RKO (cell line): ENCODE data around the gene MLLT10.
A peak's percentile ranks its signal among the peaks of the same experiment; 100 is the strongest.

Source experiments
- DNase-seq: peaks from one replicate; pipeline ENCODE4 v3.0.0-alpha.2; 2016; ENCODE audit warnings: low spot score

The MLLT10 gene

DNA sequence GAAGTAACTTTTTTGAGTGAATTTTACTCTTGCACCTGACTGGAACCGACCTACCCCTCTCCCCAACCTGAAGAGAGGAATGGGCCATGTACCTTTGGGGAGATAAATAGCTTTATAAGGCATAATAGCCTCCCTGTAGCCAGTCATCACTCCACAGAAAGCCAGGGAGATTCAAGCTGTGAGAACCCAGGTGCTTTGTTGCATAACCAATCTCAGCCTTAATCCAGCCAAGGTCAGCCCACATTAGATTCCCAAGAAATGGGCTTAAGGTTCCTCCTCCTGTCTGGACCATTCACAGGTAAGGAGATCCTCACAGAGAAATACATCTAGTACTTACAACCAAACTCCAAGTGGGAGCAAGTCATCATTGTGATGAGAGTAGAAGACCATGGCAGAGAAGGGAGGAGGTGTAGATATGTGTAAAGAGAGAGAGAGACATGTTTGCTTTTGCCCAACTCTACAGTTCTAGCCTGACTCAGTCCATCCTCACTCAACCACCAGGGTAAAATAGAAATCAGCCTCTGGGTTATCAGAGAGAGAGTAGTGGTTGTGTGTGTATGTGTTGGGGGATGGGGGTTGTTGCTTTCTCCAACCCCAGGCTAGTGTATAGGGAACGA is 32.2 kb upstream of the MLLT10 start:
- no peak for DNase-seq

DNA sequence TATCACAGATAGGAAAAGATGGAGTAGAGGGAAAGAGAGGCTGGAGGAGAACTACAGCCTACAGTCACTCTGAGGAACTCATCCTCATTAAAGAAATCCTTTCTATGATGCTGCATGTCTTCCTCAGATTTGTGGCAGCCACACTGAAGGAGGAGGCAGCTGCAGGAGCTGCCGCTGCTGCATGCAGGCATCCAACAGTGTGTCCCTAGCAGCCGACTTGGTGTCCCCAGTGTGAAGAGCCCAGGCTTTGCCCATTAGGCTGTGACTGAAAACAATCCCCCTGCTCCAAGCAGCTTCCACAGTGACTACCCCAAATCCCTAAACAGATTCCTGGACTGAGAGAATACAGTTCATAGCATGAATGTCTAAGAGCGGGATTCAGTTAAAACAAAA is 31.7 kb upstream of the MLLT10 start:
- no peak for DNase-seq

DNA sequence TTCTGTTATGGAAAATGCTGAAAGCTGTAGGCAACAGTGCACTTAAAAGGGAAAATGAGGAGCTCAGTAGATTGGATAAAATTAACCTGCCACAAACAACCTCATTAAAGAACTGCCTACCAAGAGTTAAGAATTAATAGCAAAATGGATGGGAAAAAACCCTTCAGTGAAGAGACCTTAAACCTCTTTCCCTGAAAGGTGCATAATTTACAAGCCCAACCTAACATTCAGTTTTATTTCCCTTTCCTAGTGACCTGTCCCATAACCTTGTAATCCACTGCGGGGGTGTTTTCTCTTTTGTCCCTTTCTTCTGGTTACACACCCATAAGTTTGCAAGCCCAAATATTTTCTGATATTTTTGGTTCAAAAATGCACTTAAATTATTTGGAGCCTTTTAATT is 30.5 kb upstream of the MLLT10 start:
- DNase-seq, result no peak

DNA sequence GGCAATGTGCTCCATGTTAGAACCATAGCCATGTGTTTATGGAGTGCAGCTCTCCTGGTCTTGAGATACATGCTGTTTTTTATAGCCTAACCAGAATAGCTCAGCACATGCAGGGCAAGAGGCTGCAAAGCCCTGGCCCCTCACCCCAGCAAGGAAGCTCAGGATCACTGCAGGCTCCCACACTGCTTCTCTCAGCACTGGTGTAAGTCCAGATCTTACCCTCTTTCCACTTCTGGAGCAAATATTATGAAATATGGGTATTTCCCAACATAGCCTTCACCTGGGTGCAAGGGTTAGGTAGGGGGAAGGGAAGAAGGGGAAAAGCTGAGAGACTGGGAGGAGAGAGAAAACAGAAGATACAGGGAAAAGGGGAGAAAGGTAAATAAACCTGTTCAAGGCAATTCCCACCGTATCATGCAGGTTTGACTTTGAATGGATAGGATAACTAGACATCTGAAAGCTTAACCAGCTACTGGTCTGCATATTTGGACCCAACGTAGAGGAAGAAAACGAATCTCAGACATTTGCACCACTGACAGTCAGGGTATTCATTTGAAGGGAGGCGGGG is 28.2 kb upstream of the MLLT10 start:
- DNase-seq, result no peak

DNA sequence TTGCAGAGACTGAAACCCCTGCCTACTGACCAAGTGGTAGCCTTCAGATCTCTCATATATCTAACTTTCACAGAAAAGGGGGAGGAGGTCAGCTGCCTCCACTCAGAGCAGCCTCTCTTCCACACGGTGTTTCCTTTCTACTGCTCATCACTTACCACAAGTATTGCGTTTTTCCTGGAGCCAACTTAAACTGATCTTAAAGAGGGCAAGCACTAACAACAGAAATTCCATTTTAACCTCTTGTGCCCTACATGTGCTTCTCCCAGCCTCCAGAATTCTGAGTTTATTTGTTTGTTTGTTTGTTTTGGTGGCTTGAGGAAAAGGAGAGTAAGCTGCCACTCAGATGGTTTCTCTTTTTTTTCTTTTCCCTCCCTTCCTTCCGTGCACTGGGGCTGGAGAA is 27.7 kb upstream of the MLLT10 start:
- no peak for DNase-seq

DNA sequence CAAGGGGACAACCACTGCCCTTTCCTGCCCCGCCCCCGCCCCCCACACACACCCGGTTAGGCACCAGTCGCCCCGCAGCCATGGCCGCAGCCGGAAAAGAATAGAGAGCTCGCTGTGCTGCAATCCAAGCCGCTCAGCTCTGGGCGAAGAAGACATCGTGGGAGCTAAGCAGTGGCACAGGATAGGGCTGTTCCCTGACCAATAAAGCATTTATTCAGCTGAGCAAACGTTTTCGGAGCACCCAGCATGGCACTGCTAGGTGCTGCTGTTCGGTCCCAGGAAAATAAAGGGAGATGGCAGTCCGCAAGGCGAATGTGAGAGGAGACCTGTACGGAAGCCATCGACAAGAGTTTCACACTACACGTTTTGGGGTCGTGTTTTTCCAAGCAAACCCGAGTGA is 26.9 kb upstream of the MLLT10 start:
- no peak for DNase-seq

DNA sequence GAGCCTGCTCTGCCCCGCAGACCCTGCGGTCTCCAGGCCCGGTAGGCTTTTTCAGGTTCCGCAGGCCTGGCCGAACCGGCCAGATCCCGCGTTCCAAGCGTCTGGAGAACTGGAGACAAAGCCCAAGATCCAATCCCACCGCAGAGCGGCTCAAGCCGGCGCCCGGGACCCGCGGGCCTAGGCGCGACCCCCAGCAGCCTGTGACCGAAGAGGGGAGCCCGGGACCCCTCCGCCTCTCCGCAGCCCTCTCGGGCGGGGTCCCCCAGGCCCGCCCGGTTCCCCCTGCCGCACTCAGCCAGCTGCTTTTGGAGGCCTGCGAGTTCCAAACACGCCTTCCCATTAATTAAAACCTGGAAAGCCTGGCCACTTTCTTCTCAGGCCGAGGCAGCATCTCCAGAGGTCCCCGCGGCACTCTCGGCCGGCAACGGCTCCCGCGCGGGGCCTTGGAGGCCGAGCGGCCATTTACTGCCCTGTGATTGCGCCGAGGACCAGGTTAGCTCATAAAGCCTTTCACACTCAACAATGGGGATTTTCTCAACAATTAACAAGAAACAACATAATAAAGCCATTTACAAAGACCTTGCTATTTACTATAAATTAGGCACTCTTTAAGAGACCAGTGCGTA is 25.2 kb upstream of the MLLT10 start:
- DNase-seq, result no peak

DNA sequence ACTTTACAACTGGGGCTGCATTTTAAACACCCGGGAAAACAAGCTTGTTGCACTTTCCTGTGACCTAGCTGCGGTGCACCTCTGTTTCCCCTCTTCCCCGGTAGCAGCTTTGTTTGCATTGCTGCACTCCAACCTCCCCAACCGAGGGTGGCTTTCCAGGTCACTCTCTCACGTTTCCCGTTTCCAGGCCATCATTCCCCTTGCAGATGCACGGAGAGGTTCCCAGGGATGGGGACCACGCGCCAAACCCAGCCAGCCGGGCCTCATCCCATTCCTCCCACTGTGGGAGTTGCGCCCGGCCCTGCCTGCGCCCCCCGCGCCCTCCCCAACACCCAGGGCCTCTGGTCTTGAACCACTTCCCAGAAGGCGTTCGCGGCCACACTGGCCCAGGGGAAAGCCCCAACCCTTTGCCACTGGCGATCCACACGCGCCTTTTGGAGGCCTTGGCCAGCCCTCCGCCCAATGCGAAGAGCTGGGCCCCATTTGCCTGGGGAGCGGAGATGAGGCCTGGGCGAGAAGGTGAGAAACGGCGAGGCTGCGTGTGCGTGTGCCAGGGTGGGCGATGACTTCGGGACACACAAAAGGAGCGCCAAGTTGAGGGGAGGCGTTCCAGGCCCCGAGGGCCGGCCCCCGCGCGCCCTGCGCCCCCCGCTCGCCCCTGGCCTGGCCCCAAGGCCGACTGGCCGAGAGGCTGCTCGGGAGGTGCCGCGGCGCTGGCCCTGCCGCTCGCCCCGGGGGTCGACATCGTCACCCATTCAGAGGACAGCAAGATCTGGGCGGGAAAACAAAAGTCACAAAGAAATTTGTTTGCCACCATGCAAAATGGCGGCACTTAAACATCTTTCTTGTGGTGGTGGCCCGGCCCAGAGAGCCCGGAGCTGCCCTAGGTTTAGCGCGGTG is 24.4 kb upstream of the MLLT10 start:
- DNase-seq, result no peak

DNA sequence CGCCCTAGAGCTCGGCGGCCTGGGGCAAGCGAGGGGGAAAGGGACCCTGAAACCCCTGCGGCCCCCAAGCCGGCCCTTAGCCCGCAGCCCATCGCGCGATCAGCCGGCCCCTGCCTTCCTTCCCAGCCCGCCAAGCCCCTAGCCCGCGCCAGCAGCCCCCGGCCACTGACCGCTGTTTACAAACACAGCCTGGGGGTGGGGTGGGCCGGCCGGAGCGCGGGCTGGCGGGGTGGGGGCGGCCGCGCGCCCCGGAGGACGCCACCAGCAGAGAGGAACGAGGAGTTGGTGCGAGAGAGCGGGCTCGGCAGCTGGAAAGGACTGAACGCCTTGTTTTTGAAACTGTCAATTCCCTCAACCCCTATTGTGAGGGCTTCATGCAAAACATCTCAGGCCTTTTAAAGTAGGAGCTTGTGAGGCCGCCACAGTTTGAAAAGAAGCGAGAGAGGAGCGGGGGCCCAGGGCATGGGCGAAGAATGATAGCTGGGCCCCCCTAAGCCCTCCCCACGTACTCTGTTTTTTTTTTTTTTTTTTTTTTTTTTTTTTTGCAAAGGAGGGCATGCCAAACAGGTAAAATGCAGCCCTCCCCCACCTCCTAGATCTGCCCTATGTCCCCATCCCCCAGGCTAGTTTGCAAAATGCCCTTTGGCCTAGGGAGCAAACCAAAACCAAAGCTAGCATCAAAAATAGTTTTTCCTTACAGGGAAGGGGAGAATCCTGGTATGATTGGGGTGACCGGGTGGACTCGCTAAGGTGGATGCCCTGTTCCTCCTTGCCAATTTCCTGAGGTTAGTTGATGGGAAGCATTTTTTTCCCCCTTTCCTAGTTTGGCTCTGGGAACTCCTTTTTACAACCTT is 23.6 kb upstream of the MLLT10 start:
- DNase-seq, result no peak

DNA sequence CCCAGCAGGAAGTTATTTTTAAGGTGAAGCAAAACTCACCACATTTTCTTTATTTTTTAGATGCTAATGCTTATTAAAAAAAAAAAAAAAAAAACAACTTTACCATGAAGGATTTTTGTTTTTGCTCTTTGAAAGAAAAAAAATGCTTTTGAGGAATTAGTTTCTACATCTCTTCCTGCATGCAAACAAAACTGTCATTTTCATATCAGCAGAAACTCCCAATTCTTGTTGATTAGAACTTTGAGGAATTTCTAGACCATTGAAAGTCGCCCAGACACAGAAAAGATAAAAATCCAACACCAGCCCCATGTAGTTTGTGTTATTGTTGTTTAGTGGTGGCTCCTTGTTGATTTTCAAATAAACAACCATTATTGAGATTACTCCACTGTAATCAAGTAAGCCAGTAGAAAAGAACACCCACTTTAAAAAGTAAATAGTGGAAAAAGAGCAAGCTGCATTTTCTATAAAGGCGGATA is 22.9 kb upstream of the MLLT10 start:
- DNase-seq, result no peak

DNA sequence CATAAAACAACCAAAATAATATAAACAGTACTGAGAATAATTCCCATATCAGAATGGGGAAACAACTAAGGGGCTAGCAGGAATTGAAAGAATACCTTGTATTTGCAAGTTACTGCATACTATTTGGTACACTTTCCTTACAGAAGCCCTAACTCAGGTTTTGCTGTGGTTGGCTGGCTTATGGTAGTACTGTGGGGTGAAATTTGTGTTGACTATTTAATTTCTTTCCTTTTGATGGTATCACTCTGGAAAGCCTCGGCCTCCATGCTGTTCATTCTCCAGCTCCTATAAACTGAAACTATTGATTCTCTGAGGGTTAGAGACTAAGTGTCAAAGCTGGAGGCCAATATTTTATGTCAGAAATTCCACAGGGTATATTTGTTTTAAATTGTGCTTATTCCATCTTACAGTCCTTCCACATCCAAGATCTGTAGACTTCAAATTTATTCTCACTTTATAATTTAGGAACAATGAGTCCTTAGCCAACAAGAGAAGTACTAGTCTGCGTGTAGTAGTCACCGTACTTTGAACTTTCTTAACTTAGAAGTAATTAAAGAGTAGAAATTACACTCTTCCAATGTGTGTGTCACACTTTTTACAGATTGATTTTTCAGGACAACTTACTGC is 22.0 kb upstream of the MLLT10 start:
- no peak for DNase-seq

DNA sequence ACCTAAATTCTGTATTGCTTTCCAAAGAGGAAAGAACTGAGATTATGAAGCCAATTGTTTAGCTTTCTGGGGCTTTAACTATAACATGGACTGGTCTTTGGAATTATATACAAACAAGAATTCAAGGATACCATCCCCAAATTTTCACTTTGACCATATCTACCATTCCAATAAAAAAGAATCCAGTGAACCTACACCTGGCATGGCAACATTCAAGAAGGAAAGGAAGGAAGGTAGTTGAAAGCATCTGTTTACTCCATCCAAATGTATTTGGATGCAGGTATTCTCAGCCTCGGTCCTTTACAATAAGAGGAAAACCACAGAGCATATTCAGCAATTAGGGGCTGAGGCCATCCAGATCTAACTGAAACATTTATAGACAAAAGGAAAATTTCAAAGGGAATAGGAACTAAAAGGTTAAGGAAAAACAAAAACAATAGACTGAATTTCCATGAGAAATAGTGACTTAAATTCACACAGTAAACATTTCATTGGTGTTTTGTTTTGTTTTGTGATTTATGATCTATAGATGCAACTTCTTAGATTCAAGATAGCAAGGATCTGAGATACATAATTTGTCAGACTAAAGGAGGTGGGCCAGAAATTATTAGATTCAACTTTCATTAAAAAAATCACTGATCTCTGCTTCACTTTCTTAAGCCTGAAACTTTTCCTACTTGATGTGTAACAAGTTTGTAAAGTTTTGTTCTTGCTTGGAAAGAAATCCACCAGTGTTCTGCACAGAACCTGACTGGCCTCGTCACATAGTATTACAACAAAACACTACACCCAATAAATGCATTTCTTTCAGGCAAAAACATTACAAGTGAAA is 21.2 kb upstream of the MLLT10 start:
- DNase-seq, result no peak

DNA sequence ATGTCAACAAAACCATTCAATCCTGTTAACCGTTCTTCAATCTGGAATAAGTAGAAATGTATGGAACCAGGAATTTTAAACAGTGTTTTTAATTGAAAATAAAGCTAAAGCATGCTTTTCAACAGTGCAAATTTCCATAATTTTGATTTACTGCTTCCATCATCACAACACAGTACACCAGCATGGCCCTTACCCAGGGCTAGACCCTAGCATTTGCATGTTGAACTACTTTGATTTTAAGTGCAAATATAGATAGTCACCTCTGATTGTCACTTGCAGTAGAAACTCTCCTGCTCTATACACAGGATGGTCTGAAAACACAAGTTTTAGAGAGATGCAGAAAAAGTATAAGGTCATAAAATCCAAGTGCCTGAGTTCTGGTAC is 20.6 kb upstream of the MLLT10 start:
- no peak for DNase-seq

DNA sequence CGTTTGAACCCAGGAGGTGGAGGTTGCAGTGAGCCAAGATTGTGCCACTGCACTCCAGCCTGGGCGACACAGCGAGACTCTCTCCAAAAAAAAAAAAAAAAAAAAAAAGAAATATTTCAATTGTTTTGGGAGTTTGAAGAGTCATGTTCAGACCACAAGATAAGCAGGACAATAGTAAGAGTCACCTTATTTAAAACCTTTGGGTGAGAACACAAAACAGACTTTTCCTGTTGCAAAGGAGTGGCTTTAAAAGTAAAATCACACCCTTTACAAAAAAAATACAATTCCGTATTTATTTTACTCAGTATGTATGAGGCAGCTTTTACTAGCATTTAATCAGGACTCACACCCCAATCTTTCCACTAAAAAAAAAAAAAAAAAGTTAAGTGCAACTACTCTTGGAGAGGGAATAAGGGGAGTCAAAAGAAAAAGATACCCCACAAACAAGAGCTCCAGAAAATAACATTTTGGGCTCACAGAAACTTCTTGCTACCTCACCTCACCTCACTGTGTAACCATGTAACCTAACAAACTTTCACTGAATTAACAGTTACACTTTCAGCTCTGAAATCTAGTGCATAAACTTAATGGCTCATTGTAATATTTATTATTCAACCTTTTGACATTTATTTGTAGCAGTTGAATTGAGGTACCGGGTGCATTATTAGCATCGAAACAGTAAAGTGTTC is 19.8 kb upstream of the MLLT10 start:
- no peak for DNase-seq

DNA sequence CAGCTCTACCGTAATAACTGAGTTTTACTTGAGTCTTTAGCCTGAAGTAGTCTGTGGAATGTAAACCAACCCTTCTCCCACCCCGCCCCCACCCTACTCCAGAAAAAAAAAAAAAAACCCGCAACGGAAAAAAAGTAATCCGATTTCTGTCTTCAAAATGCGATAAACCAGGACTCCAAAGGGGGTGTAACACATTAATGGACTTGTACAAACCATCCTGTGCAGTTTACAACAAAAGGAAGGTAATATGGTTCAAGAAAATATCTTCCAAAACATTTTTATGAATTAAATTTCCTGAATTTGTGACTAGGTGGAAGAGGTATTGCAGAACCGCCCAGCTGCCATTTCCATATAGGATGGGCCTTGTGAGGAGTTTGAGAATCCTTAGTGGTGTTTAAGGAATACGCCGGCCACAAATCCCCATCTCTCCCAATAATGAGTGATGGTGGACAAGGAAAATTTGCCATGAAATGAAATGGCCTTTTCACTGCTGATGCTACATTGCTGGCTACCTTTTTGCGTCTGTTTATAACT is 19.1 kb upstream of the MLLT10 start:
- no peak for DNase-seq

DNA sequence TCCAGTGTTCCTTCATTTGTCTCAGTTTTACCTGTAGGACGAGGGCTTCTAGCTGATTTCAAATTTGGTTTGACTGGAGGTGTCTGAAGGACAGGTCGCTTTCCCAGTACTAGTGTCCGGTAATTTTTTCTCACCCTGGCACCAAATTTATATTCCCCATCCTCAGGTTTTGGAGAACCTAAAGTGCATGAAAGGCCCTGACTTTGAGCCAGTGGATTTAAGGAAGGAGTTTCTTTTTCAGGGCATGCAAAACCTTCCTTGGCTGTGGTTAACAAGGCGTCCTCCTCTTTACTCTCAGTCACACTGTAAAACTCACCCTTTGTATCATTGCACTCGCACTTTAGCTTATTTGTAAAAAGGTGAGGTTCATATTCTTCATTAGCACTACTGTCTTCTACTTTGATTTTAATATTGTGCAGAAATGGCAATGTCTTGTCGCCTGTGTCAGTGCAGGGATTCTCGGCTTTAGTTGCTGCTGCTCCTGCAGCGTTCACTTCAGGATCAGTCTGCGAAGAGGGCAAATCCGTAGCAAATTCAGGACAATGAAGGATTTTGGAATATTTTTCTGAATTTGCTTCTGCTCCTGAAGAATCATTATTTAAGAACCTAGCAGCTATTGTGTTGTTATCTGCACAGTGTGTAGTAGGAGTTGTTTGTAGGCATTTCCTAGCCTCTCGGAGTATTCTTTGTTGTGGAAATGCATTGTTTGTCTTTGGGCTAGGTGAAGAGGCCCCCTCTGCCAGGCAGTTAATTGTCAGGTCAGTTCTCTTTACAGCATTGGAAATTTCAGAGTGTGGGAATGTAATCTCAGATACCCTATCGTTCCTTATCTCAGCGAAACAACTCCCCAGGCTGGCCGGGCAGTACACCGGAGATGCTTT is 18.4 kb upstream of the MLLT10 start:
- no peak for DNase-seq

DNA sequence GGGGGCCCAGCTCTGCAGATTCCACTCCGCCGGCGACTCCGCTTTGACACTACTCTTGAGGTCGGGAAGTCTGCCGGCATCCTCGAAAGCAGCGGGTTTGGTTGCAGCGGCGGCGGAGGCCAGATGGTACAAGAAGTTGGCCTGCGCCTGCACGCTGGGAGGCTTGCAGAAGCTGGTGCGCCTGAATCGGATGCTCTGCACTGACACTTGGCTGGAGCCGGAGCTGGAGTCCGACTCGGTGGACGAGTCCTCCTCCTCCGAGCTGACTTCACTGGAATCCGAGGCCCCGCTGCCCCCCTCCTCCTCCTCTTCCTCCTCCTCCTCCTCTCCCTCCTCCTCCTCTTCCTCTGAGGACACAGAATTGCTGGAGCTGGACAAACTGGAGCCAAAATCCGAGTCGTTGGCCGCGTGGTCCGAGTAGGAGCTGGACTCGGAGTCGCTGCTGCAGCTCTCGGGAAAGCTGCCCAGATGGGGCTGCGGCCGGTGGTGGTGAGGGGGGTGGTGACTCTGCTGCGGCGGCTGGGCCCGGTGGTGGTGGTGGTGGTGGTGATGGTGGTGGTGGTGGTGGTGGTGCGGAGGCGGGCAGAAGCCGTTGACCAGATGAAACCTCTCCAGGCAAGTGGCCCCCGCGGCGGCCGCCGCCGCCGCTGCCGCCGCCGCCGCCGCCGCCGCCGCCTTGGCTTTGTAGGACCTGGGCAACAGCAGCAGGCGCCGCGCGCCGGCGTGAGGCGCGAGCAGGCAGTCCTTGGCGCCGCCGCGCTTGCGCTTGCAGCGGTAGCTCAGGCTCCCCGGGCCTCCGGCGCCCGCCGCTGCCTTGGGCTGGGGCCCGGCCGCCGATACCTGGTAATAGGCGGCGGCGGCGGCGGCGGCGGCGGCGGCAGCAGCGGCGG is 17.5 kb upstream of the MLLT10 start:
- DNase-seq, result peak; percentile 79
